Measurements from ENCODE around the gene ABCA1.

The ABCA1 gene

GRCh38 chr9:104748359-104749031, 179.5 kb downstream of the ABCA1 start:
- no peaks in the 10 kb centered on the region for H3K9me3 ChIP-seq (ENCODE audit: control insufficient read depth, low read length)
- H3K4me1 ChIP-seq (ENCODE audit: control insufficient read depth, insufficient read depth, low read length): peaks cover 24% of the 10 kb centered on the region
- H3K27me3 ChIP-seq (replicated peaks; ENCODE audit: control insufficient read depth, insufficient read depth, low read length): no peaks in the 10 kb centered on the region
- peak overlapping the region; percentile 97 for H3K4me3 ChIP-seq (ENCODE audit: low read length)
- H3K9ac ChIP-seq (ENCODE audit: low read length): peak overlapping the region; percentile 96
- DNase-seq (ENCODE audit: low read depth): peak; percentile 71
- H3K36me3 ChIP-seq (ENCODE audit: control insufficient read depth, insufficient read depth, low read length, severe bottlenecking): peaks cover 24% of the 10 kb centered on the region

- peak within 1 kb of the TSS; percentile 97 for H3K4me3 ChIP-seq (ENCODE audit: low read length)
- peaks cover 24% of the 10 kb centered on the region for H3K4me1 ChIP-seq (ENCODE audit: control insufficient read depth, insufficient read depth, low read length)
- no peaks in the 10 kb centered on the region for H3K27me3 ChIP-seq (replicated peaks; ENCODE audit: control insufficient read depth, insufficient read depth, low read length)
- peaks cover 18% of the 10 kb centered on the region for H3K36me3 ChIP-seq (ENCODE audit: control insufficient read depth, insufficient read depth, low read length, severe bottlenecking)
- H3K9me3 ChIP-seq (ENCODE audit: control insufficient read depth, low read length): no peaks in the 10 kb centered on the region
- peak within 1 kb of the TSS; percentile 96 for H3K9ac ChIP-seq (ENCODE audit: low read length)
- DNase-seq (ENCODE audit: low read depth): peak; percentile 88
These were observed 180.2 kb downstream of the ABCA1 start, which contains the start of gene NIPSNAP3A for GRCh38 chr9:104747565-104748358. NIPSNAP3A (plus strand) TSS chr9:104747683; CDS start chr9:104747793, 110 bp downstream.

GRCh38 chr9:104747245-104747564, 180.8 kb downstream of the ABCA1 start:
- Histone ChIP-seq H3K27me3 (replicated peaks; ENCODE audit: control insufficient read depth, insufficient read depth, low read length) (no peaks in the 10 kb centered on the region), H3K4me3 (ENCODE audit: low read length) (peak overlapping the region; percentile 97), H3K4me1 (ENCODE audit: control insufficient read depth, insufficient read depth, low read length) (peaks cover 24% of the 10 kb centered on the region), H3K9ac (ENCODE audit: low read length) (peak overlapping the region; percentile 96), H3K36me3 (ENCODE audit: control insufficient read depth, insufficient read depth, low read length, severe bottlenecking) (peaks cover 13% of the 10 kb centered on the region), H3K9me3 (ENCODE audit: control insufficient read depth, low read length) (no peaks in the 10 kb centered on the region)
- no peak for DNase-seq (ENCODE audit: low read depth)

- H3K9ac ChIP-seq (ENCODE audit: low read length): peak overlapping the region; percentile 96
- H3K4me1 ChIP-seq (ENCODE audit: control insufficient read depth, insufficient read depth, low read length): peaks cover 24% of the 10 kb centered on the region
- no peaks in the 10 kb centered on the region for H3K9me3 ChIP-seq (ENCODE audit: control insufficient read depth, low read length)
- no peaks in the 10 kb centered on the region for H3K27me3 ChIP-seq (replicated peaks; ENCODE audit: control insufficient read depth, insufficient read depth, low read length)
- H3K4me3 ChIP-seq (ENCODE audit: low read length): peak overlapping the region; percentile 97
- DNase-seq (ENCODE audit: low read depth): no peak
- peaks cover 8% of the 10 kb centered on the region for H3K36me3 ChIP-seq (ENCODE audit: control insufficient read depth, insufficient read depth, low read length, severe bottlenecking)
These were observed 181.2 kb downstream of the ABCA1 start for GRCh38 chr9:104746798-104747197.

- H3K4me3 ChIP-seq (ENCODE audit: low read length): no peak overlapping the region
- no peak for DNase-seq (ENCODE audit: low read depth)
These were observed 181.7 kb downstream of the ABCA1 start for GRCh38 chr9:104746285-104746684.

GRCh38 chr9:104745852-104746251, 182.1 kb downstream of the ABCA1 start:
- Histone ChIP-seq H3K9me3 (ENCODE audit: control insufficient read depth, low read length) (no peaks in the 10 kb centered on the region), H3K27me3 (replicated peaks; ENCODE audit: control insufficient read depth, insufficient read depth, low read length) (no peaks in the 10 kb centered on the region), H3K36me3 (ENCODE audit: control insufficient read depth, insufficient read depth, low read length, severe bottlenecking) (no peaks in the 10 kb centered on the region), H3K4me1 (ENCODE audit: control insufficient read depth, insufficient read depth, low read length) (peaks cover 27% of the 10 kb centered on the region), H3K9ac (ENCODE audit: low read length) (no peak overlapping the region), H3K4me3 (ENCODE audit: low read length) (no peak overlapping the region)
- no peak for DNase-seq (ENCODE audit: low read depth)

More at GRCh38 chr9:104746285-104746684, 181.7 kb downstream of the ABCA1 start:
- peaks cover 24% of the 10 kb centered on the region for H3K4me1 ChIP-seq (ENCODE audit: control insufficient read depth, insufficient read depth, low read length)
- H3K27me3 ChIP-seq (replicated peaks; ENCODE audit: control insufficient read depth, insufficient read depth, low read length): no peaks in the 10 kb centered on the region
- no peaks in the 10 kb centered on the region for H3K9me3 ChIP-seq (ENCODE audit: control insufficient read depth, low read length)
- peak overlapping the region; percentile 96 for H3K9ac ChIP-seq (ENCODE audit: low read length)
- H3K36me3 ChIP-seq (ENCODE audit: control insufficient read depth, insufficient read depth, low read length, severe bottlenecking): peaks cover 3% of the 10 kb centered on the region

- no peaks in the 10 kb centered on the region for H3K27me3 ChIP-seq (replicated peaks; ENCODE audit: control insufficient read depth, insufficient read depth, low read length)
- no peaks in the 10 kb centered on the region for H3K9me3 ChIP-seq (ENCODE audit: control insufficient read depth, low read length)
- no peaks in the 10 kb centered on the region for H3K36me3 ChIP-seq (ENCODE audit: control insufficient read depth, insufficient read depth, low read length, severe bottlenecking)
- no peak overlapping the region for H3K9ac ChIP-seq (ENCODE audit: low read length)
- DNase-seq (ENCODE audit: low read depth): peak; percentile 83
- H3K4me1 ChIP-seq (ENCODE audit: control insufficient read depth, insufficient read depth, low read length): peaks cover 10% of the 10 kb centered on the region
- no peak overlapping the region for H3K4me3 ChIP-seq (ENCODE audit: low read length)
These were observed 184.5 kb downstream of the ABCA1 start for GRCh38 chr9:104743376-104743985.

GRCh38 chr9:104740621-104741020, 187.3 kb downstream of the ABCA1 start:
- DNase-seq (ENCODE audit: low read depth): peak; percentile 56
- peaks cover 5% of the 10 kb centered on the region for H3K4me1 ChIP-seq (ENCODE audit: control insufficient read depth, insufficient read depth, low read length)
- H3K9me3 ChIP-seq (ENCODE audit: control insufficient read depth, low read length): no peaks in the 10 kb centered on the region
- no peaks in the 10 kb centered on the region for H3K27me3 ChIP-seq (replicated peaks; ENCODE audit: control insufficient read depth, insufficient read depth, low read length)
- peak overlapping the region; percentile 7 for H3K4me3 ChIP-seq (ENCODE audit: low read length)
- H3K9ac ChIP-seq (ENCODE audit: low read length): peak overlapping the region; percentile 17
- no peaks in the 10 kb centered on the region for H3K36me3 ChIP-seq (ENCODE audit: control insufficient read depth, insufficient read depth, low read length, severe bottlenecking)

GRCh38 chr9:104738452-104738851, 189.5 kb downstream of the ABCA1 start:
- Histone ChIP-seq H3K4me3 (ENCODE audit: low read length) (no peak overlapping the region), H3K36me3 (ENCODE audit: control insufficient read depth, insufficient read depth, low read length, severe bottlenecking) (no peaks in the 10 kb centered on the region), H3K9ac (ENCODE audit: low read length) (no peak overlapping the region), H3K27me3 (replicated peaks; ENCODE audit: control insufficient read depth, insufficient read depth, low read length) (no peaks in the 10 kb centered on the region), H3K9me3 (ENCODE audit: control insufficient read depth, low read length) (no peaks in the 10 kb centered on the region), H3K4me1 (ENCODE audit: control insufficient read depth, insufficient read depth, low read length) (peaks cover 5% of the 10 kb centered on the region)
- DNase-seq (ENCODE audit: low read depth): no peak
